ENCODE measurements around the gene ASTN2. TPM values are rescaled to one million over a fixed set of nuclear protein-coding genes. Genes with fewer than 3 reads are reported as not detected.
A peak's percentile ranks its signal among the peaks of the same experiment; 100 is the strongest.

ASTN2 gene
- total and polyA plus RNA-seq, 9 of the 15 experiments (the other 6 are each of a cell fraction or from before 2014, with no cell fraction given): 0.56 to 3.5 (median 1.9) TPM

GRCh38 chr9:116466271-116467235 lies 948.3 kb downstream of the ASTN2 start (continued):
- TF ChIP-seq LEF1 (IDR thresholded peaks at IDR 0.05) (peak; percentile 83), POLR3A (IDR thresholded peaks at IDR 0.05; ENCODE audit: borderline replicate concordance, extremely low read depth, insufficient read depth, insufficient read length) (no peak), CBFA2T2 (conservative IDR thresholded peaks at IDR 0.05) (no peak), CSDE1 (IDR thresholded peaks at IDR 0.05) (peak in 1 of 2 experiments; percentile 41; a peak in 1 of 4 replicates), ZNF24 (IDR thresholded peaks at IDR 0.05) (no peak), MEF2A (IDR thresholded peaks at IDR 0.05; ENCODE audit: control insufficient read depth, low read depth, low read length) (0 out of 2 replicates have a peak, but pooled peaks have one; percentile 31), MTA2 (IDR thresholded peaks at IDR 0.05; ENCODE audit: low read depth) (peak; percentile 88), NBN (IDR thresholded peaks at IDR 0.05; ENCODE audit: low read depth) (peak; percentile 78), CHD1 (IDR thresholded peaks at IDR 0.05; ENCODE audit: low read length) (no peak), SREBF1 (IDR thresholded peaks at IDR 0.05; ENCODE audit: borderline replicate concordance, low read depth, low read length) (no peak), NFRKB (IDR thresholded peaks at IDR 0.05; ENCODE audit: low read depth) (peak; percentile 83), EHMT2 (IDR thresholded peaks at IDR 0.05) (peak; percentile 85), ZNF3 (CRISPR knock-in tag; IDR thresholded peaks at IDR 0.05) (no peak), PHB (CRISPR knock-in tag; IDR thresholded peaks at IDR 0.05) (no peak), E2F3 (CRISPR knock-in tag; IDR thresholded peaks at IDR 0.05) (no peak), FOXO4 (CRISPR knock-in tag; IDR thresholded peaks at IDR 0.05) (0 out of 2 replicates have a peak, but pooled peaks have one; percentile 38), RCOR1 (IDR thresholded peaks at IDR 0.05; ENCODE audit: borderline replicate concordance in 1 of 2, low read depth in 2 of 2, low read length in 2 of 2) (peak; percentile 24 to 88; a peak in 3 of 4 replicates), GATA2 (CRISPR knock-in tag; IDR thresholded peaks at IDR 0.05) (peak; percentile 76), RBBP5 (IDR thresholded peaks at IDR 0.05; ENCODE audit: borderline replicate concordance, insufficient read depth, low read length, poor library complexity, severe bottlenecking) (peak; percentile 14), ZNF124 (CRISPR knock-in tag; IDR thresholded peaks at IDR 0.05) (no peak), MLX (CRISPR knock-in tag; conservative IDR thresholded peaks at IDR 0.05) (no peak), ZNF76 (CRISPR knock-in tag; IDR thresholded peaks at IDR 0.05; ENCODE audit: borderline replicate concordance) (peak; percentile 42; the same call in 1 of the 2 replicates), HNRNPK (IDR thresholded peaks at IDR 0.05; ENCODE audit: low read depth, low read length, poor library complexity, severe bottlenecking) (no peak), MTA3 (IDR thresholded peaks at IDR 0.05; ENCODE audit: borderline replicate concordance) (peak; percentile 92)

All from K562 (cell line).